Stimulated activated CD8-positive, alpha-beta memory T cell treated with anti-CD3 and anti-CD28 coated beads, Interleukin-7, amount 100 ng/mL, for 1 hour (primary cell): ENCODE measurements around the gene HLF.

ENCODE experiments used
- DNase-seq, 2 donors: peaks; one replicate each; pipeline ENCODE4 v3.0.0-alpha.2; 2020; ENCODE audit warnings: low read depth in 2 of 2

HLF gene

DNA sequence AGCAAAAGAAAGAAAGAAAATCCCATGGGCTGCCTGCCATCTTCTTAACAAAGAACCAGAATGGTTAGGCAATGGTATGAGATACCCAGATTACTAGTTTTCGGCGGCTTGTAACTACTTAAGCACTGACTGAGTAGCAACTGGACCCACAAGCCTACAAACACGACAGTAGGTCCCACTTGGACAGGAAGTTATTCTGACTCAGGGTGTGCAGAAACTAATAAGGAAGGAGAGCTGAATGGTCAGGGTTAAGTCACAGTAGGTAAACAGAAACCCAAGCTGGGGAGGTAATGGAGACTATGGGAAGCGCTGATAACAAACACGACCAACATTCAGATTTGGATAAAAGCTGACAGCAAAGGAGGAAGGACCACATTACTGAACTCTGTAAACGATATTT, 10.4 kb upstream of the HLF start:
- no peak for DNase-seq

DNA sequence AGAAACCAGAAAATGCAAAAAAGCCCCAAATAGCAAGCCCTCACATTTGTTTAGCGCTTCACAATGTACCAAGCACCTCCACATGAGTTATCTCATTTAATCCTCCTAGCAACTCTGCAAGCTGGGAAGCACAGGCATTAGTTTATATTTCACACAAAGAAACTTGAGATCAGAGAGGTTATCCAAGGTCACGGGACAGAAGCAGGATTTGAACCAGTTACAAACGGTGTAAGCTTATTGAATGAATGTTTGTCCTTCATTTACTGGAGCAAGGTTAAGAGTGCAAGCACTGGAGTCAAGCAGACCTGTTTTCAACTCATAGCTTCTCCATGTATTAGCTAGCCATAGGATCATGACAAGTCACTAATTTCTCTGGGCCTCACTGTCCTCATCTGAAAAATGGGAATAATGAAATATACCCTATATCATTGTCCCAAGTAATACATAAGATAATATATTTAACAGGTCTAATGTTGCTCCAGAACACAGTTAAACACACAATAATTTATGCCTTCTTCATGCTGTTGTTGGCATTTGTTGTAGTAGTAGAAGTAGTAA, 6.1 kb upstream of the HLF start:
- no peak for DNase-seq

DNA sequence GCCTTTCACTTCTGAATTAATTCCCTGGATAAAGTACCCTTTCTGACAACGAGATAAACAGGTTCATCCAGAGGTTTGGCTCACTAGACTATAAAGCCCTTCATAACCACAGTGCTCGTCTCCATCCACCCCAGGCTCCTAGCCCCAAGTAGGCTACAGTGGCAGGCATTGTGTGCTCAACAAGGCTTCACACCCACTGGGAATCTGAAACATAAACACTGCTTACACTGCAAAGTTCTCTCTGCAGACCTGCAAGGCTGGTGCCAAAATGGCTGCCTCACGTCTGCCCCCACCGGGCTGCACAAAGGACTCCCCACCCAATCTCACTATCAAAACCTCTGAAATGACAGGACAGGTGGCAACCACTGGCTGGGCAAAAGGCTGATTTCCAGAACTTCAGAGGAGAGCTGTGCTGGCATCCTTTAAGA, 5.1 kb upstream of the HLF start:
- no peak for DNase-seq

DNA sequence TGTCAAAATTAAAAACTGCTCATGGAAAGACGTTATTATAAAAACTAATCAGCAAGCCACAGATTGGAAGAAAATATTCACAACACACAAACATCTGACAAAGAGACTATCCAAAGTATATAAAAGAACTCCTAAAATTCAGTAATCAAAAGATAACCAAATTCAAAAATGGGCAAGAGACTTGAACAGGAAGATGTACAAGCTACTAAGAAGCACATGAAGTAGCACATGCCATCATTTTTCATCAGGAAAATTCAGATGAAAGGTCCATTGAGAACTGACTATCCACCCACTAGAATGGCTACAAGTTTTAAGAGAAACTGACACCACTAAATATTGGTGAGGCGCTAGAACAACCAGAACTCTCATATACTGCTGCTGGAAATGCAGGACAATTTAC, 3.4 kb upstream of the HLF start:
- no peak for DNase-seq

DNA sequence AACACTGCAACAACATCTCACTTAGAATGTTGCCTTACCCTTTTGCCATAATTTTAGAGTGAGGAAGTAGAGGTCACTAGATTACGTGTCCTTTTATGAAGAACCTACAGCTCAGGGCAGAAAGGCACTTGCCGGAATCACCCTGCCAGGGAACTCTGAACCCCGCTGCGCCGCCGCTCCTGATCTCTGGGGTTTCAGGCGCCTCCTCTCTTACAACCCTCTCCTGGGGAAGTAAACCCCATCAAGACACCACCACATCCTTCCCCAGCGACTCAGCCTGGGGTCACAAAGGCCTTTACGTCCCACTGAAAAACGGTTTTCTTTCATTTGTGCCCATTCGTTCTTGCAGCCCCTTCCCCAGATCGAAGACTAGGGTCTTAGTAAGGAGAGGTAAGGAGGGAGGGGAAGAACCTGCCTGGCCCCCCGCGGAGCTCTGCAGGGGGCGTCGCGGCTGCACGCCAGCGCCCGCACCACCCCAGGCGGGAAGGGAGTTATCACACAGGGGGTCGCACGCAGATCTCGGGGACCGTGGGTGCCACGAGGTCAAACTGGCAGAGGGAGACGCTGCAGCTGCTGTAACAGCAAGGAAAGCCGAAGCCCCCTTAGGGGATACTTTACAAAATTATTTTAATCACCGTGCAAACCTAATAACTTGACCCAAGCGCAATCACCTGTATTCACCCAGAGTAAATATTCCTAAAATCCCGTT, 1.0 kb upstream of the HLF start:
- no peak for DNase-seq

DNA sequence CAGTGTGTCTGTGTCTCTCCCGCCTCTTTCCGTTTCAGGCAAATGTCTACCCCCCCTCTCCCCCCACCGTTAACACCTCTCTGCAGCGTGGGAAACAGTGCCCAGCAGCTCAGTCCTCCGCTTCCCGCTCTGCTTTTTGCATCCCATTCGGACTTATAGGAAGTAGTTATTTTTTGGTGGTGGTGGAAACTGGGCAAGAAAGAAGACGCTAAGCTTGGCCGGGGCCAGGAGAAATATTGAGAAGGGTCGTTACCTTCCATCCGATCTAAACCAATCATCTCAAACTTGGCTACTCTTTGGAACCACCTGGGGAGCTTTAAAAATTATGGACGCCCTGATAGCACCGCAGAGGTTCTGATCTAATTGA, 499 bp upstream of the HLF start:
- DNase-seq, result no peak

DNA sequence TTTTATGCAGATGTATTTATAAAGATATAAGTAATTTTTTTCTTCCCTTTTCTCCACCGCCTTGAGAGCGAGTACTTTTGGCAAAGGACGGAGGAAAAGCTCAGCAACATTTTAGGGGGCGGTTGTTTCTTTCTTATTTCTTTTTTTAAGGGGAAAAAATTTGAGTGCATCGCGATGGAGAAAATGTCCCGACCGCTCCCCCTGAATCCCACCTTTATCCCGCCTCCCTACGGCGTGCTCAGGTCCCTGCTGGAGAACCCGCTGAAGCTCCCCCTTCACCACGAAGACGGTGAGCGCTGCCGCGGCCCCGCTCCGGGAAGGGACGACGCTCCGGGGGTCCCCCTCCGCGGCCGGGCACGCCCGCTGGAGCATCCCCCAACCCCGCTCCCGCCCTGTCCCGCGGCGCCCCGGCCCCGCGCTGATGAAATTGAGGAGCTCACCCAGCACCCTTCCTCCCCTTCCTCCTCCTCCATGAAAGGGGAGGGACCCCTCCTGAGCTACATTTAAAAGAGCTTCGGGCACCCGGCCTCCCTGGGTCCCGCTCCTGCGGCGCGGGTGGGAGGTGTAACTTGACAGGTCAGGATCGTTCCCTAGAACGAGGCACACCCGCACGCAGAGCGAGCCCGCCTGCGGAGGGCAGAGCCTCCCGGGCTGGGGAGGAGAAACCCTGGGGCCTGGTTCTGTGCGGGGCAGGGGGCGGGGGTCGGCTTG, 706 bp downstream of the HLF start:
- DNase-seq, result no peak

DNA sequence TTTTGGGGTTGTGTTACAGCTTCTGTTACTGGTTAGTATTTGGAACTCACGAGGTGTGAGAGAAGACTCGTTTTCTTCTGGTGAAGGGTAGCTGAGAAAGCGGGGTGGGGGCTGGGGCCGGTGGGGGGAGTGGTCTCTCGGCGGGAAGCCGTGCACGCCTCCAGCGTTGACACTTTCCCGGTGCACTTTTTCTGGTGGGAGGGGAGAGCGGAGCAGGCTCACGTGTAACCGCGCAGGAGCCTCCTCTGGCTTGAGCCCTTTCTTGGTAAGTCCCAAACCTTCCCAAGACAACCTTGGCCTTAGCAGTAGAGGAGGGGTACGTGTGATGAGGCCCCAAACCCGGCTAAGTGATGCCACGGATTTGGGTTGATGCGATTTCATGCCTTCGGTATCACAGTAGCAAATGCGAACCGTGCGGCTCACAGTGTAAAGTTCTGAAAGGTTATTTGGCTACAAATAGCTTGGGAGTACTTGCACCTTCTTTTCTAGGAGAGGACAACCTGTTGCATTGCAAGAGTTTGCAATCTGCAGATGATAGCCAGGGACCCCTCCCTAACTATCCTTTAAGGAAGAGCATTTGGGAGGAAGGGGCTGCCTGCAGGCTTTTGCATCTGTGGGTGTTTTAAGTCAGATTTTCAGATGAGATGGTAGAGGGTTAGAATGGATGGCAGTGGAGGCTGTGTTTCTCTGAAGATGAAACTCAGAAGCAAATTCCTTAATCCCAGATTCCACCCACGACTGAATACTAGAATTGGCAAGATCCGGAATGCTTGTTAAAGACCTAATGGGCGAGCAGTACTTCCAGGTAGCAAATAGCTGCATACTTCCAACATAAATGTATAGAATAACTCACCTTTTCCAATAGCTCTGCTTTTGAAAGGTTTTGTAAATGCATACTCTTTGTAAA, 1.5 kb downstream of the HLF start:
- DNase-seq, result no peak

DNA sequence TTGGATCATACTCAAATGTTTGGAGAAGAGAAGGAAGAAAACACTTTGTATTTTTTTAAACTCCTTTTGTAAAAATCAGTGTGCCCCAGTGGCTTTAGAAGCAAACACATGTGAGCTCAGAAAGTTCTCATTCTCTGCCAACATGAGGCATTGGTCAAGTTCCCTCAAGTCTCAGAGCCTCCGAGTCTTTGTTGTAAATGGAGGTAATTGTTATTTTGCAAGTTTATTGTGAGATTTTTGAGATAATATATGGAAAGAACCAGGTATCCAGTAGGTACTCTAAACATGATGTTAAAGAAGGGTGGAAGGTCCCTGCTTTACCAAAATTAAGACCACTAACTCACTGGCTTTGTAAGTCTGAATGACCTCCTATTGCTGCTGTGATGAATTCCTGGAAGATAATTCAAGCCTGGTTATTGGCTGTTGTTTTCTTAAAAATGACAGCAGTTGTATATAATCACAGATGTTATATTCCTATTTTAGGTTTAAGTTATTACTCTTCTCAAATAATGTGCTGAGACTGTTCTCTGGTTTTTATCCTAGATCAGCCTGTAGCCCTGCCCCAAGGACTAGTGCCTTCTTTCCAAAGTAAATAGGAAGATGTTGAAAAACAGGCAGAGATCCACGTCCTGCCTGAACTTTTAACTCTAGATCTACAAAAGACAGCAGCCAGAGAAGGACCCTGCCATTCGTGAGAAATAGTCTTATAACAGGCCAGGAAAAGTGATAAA, 2.4 kb downstream of the HLF start:
- no peak for DNase-seq

DNA sequence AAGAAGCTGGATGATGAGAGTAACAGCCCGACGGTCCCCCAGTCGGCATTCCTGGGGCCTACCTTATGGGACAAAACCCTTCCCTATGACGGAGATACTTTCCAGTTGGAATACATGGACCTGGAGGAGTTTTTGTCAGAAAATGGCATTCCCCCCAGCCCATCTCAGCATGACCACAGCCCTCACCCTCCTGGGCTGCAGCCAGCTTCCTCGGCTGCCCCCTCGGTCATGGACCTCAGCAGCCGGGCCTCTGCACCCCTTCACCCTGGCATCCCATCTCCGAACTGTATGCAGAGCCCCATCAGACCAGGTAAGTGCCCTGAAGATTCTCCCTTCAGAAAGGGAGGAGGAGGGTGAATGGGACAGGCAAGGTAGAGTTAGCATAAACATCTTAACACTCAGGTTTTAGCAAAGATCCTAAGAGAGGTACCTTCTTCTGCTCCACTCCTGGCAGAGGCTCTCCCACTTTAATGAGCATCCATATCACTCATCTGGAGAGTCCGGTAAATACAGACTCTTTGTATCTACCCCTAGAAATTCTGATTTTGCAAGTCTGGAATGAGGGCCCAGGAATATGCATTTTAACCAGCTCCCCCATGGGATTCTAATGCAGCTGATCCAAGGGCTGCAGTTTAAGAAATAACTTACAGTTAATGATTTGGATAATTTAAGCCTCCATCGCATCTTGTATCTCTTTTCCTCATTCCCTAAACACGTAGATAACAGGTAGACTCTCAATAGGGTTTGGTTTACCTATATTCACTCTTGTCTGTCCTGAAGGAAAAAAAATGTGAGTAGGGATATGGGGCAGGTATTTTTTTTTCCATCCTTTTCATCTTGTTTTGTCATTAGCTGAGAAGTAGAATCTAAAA, 3.3 kb downstream of the HLF start:
- no peak for DNase-seq

DNA sequence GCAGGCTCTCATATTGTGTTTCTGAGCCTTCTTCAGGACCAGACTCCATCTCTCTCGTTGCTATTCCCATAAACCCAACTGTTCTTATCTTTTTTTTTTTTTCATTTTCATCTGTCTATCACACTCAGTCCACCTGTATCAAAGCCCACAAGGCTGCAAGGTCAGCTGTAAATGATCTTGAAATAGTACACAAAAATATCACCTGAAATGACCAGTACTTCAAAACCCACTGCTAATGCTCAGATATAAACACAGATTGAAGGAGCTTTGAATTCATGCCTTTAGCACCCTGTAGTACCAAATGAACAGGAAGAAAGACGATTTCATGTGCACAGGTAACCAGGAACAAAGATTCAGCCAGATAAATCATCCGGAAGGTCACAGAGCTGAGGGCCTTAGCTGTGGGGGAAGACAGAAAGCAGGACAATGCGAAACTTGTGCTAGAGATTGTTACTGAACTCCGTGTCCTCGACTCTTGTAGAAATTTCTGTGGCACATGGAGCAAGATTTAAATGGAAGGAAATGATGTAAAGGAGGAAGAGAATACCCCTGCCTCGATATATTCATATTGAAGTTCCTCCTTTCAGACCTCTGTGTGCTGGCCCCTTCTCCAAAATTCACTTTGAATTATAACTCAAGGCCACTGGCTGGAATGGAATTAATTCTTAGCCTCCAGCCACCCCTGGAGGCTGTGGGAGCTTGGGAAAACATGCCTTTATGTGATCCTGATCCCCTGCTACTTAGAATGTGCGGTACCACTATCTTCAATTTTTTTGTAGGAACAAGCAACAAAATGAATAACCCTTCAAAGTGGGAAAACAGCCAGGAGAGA, 4.1 kb downstream of the HLF start:
- no peak for DNase-seq

DNA sequence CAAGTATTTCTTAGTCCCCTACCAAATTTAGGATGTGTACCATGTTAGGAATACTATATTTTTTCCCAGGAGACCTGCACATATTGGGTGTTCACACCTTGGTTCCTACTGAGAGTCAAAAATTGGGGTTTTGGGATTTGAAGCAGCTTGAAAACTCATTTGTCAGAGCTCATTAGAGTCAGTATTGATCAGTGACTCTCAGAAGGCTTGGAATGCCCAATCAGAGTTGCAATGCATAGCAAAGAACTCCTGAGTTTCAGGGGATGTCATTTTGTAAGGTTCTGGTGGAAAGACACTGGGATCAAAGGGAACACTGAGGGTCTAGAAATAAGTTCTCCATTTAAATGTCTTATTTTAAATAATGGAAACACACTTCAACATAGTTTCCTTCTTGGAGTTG, 5.1 kb downstream of the HLF start:
- no peak for DNase-seq

DNA sequence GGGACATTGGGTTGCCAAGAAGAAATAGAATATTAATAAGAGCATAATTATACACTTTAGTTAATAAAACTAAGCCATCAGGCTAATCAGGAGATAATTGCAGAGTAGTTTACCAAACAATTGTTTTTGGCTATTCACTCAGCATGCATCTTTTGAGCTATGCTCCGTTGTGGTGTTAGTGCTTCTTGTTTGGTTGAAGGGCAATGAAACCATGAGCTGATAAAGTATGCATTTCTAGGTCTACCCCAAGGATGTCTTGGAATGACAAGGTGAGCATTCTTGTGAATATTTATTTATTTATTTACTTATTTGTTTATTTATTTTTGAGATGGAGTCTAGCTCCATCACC, 6.4 kb downstream of the HLF start:
- DNase-seq, result no peak

DNA sequence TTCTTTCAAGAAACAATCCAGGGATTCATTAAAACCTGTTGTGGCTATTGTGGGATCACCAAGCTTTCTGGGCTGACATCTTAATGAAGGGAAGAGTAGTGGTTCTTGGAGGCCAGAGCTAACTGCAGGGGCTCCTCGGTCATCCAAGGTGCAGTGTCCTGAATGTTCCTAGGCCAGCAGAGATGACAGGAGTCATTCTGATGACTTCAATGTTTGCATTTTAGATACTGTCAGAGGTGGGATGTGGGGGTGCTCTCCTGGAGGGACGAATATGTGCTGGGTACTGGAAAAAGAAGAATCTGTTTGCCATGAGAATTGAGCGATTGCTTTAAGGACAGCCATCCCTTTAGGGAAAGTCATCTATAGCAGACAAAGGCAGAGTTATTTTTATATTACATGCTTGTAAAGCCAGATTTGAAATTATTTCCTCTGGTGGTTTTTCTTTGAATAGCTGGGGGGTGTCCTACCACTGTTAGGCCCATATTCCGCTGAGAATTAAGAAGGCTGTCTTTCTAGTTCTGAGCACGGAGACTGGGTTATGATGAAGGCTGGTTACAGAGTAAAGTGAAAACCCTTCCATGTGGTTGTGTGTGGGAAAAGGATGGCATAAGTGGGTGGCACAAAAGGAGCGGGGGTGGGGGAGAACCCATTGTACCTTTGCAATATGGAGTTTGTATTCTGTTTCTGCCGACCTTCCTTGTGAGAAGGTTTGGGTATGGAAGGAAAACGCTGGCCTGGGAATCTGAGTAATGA, 7.4 kb downstream of the HLF start:
- no peak for DNase-seq

DNA sequence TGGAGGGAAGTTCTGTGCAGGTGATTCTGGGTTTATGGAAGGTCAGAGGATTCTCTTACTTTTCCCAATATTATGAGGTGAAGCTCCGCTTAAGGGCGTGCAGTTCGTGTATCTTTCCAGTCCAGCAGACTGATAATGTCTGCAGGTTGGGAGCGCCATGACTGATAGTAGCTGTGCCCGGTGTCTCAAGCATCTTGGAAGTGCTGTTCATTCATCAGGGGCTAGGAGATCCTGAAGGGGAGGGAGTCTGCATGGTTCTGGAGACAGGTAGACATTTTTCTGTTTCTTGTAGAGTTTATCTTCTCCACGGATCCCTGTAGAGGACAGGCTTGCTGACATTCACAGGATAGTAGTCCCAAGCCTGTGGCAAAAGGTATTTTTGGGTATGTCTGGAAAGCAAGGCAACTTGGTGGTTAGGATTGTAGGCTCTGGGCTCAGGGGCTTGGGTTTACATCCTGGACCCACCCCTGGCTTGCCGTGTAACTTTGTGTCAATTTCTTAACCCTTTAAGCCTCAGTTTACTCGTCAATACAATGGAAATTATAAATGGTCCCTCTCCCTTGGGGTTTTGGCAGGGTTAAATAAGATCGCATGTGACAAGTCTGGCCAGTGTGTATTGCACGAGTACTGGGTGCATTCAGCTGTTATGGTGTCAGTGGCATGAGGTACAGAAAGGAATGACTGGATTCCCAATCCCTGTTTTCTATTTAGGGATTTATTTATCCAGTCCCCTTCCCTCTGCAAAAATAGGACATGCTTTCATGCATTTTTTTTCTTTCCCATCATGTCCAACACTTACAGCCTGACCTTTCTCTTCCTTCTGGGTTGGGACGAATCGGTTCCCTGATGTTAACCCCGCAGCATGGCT, 8.2 kb downstream of the HLF start:
- DNase-seq, result no peak

DNA sequence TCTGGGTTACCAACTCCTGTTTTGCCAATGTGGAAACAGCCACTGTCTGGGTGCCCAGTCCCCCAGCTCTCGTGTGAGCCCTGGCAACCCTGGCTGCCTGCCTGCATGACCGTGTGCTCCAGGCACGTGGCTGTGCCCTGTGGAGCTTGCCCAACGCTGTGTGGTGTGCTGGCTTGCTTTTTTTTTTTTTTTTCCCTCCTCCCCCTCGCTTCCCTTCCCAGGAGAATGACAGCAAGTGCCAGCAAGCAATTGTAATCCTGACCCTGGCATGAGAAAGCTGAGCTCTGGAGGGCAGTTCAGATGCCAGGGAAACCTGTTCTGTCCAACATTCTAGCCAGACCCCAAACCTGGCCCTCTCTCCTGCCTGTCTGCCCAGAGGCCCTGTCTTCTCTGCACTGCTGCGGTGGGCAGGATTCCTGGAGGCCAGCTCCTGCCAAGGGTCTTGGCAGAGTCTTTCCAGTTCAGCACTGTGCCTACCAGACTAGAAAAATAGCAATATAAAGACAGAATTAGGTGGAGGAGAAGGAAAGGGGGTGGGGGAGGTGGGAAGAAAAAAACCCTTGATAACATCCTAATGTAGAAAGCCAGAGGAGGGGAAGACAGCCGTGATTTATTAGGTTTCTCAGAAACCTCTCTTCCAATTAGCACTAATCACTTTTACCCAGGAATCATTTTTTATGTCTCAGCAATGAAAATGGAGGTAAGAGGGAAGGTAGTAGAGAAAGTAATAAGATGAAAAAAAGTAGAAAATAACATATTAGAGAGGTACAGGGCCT, 9.0 kb downstream of the HLF start:
- no peak for DNase-seq
